Hematopoietic multipotent progenitor cell treated with erythropoietin and hydrocortisone succinate and interleukin-3 and kit ligand, for 15 days (in vitro differentiated cells): ENCODE measurements around the gene METTL17.
"Not testable (repeated sequence)": the region's sequence is repeated elsewhere in the genome, so short reads cannot be mapped to it uniquely, and the experiment has no call there.

Experiments used
- DNase-seq: peaks from one replicate; pipeline ENCODE4 v3.0.0-alpha.2; 2015; ENCODE audit warnings: low spot score

Gene METTL17

DNA sequence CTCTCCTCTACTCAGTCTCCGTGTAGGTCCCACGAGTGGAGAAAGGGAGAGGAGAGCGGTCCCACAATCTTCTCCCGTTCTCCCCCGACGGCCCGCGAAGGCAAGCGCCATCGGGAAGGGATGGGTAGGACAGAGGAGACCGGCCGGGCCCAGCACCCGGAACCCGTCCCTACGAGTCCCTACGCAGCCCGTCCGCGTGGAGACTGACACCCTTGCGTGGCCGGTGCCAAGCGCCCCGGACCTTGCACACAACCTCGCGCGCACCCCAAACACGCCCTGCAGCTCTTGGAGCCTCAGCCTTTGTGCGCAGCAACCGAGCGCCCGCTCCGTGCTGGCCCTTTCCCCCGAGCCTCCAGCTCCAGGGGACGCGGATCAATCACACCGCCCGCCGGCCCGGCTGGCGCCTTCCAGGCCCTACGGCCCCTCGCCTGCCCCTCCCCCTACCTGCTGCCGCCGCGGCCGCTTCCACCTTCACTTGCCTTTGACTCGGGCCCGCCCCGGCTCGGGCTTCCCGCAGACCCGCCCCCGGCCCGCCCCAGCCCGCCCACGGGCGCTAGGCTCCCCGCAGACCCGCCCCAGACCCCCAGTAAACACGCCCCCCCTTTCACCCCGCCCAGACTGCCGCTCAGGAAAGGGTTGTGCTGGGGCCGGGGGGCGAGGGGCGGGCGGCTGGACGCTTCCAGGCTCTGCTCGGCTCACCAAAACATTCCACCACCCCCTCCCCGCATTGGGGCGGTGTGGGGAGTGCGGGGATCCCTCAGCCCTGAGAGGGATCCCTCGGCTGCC is 35.0 kb downstream of the METTL17 start, which contains the start of gene NDRG2:
Gene NDRG2 (minus strand): TSS at position 477 of the 786 bp plus-strand sequence. CDS start 1,746 bp downstream, outside the sequence.
- no peak for DNase-seq

DNA sequence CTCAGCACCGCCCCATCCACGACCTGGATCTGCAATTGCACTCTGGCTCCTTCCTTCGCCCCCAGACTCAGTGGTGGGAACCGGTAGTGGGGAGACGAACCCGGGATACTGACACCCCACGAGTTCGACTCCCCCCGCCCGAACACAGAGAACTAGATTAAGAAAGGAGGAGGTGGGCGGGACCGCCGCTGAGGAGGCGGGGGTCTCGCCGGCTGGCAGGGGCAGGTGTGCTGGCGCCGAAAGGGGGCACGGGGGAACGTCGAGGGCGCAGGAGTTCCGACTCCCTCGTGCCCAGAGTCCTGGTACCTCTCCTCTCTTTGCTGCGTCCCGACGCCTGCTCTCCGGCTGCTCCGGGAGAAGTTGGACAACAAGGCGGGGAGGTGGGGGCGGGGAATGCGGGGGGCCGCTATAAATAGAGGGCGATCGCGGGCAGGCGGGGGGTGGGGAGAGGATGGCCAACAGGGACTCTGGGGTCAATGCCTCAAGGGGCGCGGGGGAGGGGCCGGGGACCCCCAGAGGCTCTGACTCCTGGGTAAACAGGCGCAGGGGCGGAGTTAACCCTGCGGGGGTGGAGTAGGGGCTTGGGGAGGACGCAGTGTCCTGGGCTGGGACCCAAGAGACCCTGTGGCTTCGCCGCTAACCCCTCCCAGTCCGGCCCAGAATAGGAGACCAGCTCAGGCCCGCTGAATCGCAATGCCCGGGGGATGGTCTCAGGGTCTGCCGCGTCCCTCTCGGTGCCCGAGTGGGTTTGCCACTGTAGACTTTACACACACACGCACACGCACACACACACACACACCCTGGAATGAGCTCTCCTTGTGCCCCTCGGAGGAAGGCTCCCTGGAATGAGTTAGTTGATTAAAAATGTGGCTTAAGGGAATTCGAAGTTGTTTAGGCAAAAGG is 35.8 kb downstream of the METTL17 start:
- DNase-seq, result no peak

DNA sequence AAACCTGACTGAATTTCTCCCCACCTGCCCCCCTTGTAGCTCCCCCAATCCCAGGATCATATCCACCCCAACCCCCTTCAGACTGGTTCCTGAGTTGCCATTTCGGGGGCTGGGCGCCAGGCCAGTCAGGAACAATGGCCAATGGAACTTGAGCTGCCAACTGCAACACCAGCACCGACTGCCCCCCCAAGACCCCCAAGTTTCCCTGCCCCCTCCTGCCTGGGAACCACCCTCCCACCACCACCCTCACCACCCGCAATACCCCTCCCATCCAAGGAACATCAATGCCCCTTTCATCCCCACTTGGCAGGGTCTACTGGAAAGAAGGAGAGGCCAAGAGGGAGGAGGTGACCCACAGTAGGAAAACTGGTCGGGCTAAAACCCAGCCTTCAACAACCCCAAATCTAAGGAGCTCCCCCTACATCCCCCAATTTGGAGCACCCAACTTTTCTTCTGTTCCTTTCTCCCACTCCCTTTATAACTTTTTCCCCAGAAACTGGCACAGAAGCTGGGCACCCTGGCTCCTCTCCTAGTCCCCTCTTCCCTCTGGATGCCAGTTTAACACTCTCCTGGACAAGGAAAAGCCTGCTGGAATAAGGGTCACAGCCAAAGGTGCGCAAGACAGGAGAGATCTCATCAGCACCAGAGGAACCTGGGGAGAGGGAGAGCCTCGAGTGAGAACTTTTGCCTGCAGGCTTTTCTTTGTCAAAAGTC is 36.7 kb downstream of the METTL17 start:
- no peak for DNase-seq

DNA sequence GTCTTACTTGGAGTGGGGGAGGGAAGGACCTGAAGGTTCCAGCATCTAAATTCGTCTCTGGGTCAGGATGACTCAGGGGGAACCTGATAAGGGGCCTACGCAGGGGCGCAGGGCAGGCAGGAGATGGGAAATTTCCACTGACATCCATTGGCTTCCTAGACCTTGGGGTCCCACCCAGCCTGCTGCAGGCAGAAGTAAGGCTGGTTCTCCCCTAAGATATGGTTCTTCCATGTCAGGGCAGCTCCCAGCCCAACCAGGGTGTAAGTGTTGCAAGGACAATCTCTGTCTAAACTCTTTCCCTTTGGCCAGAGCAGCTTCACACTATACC is 37.2 kb downstream of the METTL17 start:
- no peak for DNase-seq

DNA sequence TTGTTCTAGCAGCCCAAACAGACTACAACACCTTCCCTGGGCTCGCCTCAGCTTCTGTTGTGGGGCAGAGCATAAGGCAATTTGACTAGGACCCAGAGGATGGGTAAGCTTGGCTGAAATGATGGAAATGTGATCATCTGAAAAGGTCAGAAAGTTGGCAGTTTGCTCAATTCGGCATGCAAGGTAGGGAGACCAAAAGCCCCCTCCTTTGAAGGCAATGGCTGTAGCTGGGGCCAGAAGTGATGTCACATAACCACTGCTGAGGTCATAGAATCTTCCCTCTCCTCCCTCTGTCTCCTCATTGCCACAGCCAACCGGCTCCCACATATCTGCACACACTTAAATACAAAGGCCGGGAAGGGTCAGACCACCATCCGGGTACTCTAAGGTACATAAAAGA is 40.1 kb downstream of the METTL17 start, which contains the start of gene TPPP2:
Gene TPPP2 (plus strand): TSS at position 301 of the 400 bp plus-strand sequence. CDS start 365 bp downstream, outside the sequence.
- no peak for DNase-seq

DNA sequence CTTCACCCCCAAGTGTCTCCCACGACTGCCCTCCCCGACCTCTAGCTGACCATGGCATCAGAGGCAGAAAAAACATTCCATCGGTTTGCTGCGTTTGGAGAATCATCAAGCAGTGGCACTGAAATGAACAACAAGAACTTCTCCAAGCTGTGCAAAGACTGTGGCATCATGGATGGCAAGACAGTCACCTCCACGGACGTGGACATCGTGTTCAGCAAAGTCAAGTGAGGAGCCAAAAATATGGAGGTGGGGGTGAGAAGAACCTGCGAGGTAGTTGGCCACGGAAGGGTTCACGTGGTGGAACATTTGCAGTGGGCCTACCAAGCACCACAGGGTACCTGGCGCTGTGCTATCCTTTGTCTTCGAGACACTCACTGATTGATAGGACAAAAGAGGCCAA is 40.8 kb downstream of the METTL17 start:
- DNase-seq, result no peak

DNA sequence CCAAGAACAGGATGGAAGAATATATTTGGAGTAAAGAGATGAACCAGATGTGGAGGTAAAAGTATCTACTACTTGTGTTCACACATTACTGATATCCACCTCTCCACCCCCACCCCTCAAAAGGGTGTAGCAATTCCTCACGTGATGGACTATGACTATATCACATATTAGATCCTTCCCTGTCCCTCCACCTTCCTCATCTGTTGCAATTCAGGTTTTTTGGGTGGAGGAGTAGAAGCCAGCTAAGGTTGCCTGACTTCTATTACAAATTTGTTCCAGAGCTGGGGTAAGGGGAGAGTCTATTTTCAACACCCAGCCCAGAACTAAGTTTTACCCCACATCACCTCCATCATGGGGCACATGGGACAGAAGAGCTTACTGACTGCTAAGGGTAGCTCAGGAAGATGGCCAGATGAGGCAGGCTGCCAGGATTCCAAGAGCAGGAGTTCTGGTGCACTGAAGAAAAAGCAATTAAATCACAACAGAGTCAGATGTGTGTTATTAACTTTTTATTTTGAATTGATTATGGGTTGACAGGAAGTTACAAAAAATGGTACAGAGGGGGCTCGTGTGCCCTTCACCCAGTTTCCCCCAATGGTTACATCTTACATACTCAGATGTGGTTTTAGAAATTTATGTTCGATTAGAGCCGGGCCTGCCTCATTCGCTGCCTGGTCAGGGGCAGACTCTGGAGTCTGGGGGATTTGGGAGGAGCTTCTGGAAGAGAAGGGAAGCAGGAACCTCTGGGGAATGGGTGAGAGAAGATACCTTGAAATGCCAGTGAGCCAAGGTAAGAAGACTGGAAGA is 42.7 kb downstream of the METTL17 start:
- no peak for DNase-seq

DNA sequence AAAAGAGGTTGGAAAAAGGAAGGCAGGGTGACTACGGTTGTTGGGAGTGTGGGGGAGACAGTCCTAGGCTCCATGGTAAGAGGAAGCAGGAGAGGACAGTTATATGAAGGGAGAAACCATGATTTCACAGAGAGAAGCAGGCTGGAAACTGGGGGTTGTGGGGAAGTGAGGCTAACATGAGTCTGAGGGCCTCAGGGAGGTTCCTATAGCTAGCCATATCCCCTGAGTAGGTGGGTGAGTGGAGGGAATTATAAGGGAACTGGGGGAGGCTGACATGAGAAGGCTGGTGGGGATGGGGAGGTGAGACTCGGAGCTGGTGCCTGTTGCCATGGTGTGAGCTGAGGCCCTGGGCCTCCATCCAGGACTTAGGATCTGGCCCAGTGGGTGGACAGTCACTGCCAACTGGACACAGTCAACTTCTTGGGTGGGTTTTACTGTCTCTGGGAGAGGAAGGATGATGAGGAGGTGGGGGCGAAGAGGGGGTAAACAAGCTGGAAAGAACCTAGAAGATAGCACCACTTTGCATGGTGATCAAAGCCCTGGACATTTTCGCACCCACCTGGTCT is 43.4 kb downstream of the METTL17 start:
- no peak for DNase-seq

DNA sequence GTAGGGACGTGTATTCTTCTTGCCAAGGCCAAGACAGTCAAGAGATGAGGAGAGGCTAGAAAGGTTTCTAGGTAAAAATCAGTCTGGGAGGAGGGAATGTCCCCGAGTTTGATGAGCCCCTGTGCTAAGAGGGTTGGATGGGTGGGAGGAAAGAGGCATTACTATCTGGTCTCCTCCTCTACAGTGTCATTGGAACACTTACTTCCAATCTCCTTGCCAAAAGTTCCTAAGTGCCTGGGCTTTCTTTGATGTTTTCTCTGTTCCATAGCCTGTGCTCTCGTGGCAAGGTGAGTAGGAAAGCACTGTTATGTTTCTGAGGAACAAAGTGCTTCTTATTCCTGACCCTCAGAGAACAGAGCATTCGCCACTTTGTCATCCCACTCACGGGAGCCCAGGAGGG is 44.9 kb downstream of the METTL17 start, which contains the start of gene RNASE13:
Gene RNASE13 (minus strand): TSS at position 101 of the 400 bp plus-strand sequence. CDS start 519 bp downstream, outside the sequence.
- DNase-seq, result no peak

DNA sequence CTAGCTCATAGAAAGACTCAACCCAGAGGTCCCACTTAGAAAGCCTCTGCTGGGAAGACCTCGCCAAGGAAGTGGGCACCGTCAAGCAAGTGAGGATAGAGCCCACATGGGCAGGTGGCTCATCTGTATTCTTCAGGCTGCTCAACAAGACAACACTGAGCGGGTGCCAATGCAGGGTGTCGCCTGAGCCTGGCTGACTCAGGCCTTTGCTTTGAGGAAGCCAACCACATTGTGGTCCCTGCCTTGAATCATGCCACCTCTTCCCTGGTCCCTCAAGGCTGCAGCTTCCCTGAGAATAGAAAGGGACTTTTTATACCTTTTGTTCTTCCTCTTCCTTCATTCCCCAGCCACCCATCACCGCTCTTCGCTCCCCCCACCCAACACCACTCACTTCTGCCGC is 47.0 kb downstream of the METTL17 start:
- DNase-seq, result no peak

DNA sequence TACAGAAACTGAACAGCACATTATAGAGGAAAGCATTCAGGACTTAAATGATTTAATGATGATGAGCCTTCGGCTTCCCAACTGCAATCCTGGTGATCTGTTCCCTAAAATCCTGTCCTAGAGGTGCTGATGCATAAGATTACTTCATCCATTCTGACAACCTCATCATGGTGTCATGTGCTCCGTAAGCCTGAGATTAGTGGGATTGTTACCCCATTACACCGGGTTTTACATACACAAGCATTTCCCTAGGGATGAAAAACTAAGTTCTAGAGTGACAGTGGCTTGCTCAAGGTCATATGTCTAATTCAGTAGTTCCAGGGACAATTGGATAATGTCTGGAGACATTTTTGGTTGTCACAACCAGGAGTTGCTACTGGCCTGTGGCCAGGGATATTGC is 47.4 kb downstream of the METTL17 start:
- no peak for DNase-seq

DNA sequence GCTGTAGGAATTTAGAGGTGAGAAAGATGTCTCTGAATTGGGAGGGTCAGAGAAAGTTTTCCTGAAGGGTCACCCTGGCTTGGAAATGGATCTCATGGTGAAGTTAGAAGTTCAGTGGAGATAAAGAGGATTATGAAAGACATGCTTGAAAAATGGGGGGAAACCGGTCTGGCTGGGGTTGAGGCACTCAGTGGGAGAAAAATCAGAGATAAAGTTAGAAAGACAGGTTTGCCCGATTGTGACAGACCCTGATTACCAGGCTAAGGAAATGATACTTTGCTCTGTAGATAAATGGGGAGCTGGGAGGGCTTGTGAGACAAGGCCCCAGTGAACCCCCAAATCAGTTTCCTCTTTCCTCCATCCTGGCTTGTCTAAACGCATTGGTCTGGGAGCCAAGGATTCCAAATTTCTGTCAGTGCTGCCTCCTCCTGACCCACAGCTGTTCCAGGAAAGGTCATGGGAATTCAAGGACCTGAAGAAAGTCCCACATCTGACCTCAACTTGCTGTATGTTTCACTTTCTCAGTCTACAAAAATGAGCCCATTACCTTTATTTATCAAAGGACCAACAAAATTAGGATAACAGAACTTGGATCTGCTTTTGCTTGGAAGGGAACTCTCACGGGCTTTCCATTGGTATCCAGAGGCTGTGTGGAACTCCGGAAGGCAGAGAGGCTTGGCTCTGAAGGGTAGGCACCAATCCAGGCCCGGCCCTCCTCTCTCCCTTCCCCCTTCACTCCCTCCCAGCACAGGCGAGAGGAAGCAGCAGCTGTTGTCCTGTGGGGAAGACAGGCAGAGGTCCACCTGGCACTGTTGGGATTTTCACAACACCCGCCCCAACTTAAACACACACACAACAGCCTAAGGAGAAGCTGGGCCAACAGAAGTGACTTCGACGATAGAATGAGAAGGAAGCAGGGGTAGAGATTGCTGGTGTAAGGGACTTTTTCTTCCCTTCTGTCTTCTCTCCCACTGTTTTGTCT is 49.0 kb downstream of the METTL17 start:
- no peak for DNase-seq

DNA sequence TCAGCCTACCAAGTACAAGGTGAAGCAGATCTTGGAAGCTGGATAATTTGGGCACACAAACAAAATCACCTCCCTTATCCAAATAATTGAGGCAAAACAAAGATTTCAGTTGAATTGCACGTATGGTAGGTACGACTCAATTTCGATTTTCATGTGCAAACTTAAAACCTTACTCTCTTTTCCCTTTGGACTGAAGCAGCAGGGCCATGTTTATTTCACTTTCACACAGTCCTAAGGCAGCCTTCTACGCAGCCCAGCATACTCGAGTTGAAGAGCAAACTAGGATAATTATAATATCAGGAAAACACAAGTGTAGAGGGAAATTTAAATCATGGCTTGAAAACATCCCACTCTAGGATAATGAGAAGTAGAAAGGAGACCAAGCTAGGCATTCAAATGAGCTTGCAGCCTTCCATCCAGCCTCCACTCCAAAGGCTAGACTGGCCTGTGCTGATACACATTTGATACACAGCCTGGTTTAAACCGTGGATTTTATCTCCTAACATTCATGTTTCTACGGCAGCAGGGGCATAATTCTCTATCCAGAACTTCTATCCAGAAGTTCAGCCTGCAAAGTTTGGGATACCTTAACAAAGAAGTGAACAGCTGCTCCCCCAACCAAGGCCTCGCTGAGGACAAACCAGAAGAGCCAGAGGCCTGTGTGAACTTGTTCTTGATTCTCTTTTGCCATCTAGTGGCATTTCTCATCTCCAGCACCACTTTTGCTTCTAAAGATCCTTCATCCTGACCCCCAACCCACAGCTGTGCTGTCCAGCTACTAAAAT is 50.0 kb downstream of the METTL17 start:
- DNase-seq, result no peak

DNA sequence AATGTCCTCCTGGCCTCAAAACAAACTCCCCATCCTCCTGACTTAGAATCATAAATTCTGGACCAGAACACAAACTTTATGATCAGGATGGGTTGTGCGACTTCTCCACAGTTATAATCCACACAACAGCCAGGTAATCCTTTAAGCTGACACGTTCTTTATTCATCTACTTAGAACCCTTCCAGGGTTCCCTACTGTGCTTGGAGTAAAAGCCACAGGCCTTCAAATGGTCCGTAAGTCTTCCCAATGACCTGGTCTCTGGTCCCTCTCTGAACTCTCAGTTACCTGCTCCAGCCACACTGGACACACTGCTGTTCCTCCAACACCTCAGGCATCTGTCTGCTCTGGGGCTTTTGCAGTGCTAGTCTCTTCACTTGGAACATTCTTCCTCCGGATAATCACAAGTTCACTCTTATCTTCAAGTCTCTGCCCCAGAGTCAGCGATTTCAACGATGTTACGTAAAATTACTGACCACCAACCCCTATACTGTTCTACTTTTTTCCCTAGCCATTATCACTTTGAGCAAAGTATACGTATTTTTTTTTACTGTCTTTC is 50.7 kb downstream of the METTL17 start:
- DNase-seq, result no peak

DNA sequence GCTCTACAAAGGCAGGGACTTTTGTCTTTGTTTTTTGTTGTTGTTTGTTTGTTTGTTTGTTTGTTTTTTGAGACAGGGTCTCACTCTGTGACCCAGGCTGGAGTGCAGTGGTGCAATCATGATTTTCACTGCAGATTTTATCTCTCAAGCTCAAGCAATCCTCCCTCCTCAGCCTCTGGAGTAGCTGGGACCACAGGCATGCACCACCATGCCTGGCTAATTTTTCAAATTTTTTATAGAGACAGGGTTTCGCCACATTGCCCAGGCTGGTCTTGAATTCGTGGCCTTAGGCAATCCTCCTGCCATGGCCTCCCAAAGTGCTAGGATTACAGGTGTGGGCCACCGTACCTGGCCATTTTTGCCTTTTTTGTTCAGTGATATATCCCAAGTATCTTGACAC is 51.2 kb downstream of the METTL17 start:
- not testable (repeated sequence) for DNase-seq

DNA sequence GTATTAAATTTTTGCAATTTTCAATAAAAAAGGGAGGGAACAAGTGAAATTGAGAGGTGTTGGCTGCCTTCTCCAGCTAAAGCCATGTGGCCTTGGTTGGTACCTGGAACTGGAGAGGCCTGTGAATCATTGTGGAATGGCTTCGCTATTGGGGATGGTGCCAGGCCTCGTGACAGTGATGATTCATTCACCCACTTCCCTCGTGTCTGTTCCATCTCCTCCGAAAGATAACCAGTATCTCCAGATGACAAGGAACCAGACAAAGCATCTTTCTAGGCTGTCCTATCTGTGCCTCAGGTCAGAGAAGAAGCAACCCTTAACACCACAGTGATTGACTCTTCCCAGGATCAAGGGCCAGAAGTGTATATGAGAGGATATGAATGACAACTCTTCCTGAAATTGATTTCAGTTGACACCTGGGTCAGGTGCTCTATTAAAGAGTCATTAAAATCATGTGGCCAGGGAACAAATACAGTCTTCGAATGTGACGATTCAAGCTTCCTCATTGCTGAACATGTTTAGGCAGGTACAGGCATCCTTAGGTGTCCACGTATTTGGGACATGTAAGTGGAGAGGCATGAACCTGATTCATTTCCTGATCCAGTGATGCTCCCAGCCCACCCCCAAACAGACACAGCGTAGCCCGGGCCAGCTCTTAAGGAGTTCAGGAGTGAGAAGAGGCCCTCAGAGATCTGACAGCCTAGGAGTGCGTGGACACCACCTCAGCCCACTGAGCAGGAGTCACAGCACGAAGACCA is 52.1 kb downstream of the METTL17 start, which contains the start of gene RNASE7:
Gene RNASE7 (plus strand): TSS at position 687 of the 758 bp plus-strand sequence. CDS start 631 bp downstream, outside the sequence.
- DNase-seq, result no peak

DNA sequence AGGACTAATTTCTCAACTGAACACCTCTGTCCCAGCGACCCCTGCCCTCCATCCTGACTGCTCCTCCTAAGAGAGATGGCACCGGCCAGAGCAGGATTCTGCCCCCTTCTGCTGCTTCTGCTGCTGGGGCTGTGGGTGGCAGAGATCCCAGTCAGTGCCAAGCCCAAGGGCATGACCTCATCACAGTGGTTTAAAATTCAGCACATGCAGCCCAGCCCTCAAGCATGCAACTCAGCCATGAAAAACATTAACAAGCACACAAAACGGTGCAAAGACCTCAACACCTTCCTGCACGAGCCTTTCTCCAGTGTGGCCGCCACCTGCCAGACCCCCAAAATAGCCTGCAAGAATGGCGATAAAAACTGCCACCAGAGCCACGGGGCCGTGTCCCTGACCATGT is 53.1 kb downstream of the METTL17 start:
- DNase-seq, result no peak
